ENCODE measurements around the gene ZMIZ1. TPM values are rescaled to one million over a fixed set of nuclear protein-coding genes. Genes with fewer than 3 reads are reported as not detected.

The ZMIZ1 gene
- total RNA-seq, 4 donors from 2014 or later: 65.5 to 88.2 (median 69.3) TPM

DNA sequence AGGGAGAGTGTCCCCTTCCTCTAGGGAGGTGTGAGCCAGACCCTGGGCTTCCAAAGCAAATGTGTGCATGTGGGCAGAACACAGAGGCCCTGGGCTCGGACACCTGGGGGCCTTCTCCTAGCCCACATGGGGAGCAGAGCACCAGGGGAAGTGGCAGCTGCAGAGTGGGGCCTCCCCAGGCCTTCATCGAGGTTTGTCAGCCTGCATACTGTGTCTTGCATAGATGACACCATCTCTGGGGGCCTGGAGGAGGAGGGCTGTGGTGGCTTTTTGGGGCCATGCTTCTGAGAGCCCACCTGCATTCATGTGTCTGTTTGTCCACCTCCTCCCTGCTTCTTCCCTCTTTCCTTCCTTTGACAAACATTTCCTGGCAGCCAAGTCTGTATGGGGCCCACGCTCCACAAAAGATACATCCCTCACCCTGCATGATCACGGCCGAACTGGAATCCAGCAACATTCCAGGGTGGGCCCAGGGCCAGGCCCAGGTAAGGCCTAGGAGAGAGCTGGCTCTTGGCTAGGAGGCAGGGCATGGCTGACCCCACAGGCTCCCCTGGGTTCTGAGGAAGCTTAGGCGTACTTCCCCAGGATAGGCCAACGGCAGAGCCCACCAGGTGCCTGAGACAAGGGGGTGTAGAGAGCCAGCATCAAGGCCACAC, 79.2 kb downstream of the ZMIZ1 start:
- Histone ChIP-seq H3K27me3 (no peaks in the 10 kb centered on the region), H3K4me3 (no peak overlapping the region), H3K4me1 (peaks cover 22 to 100% (median 94%) of the 10 kb centered on the region in 4 donors), H3K27ac (peak overlapping the region; percentile 77 to 97 (median 86)), H3K9me3 (no peaks in the 10 kb centered on the region), H3K36me3 (peaks cover 0 to 11% (median 0%) of the 10 kb centered on the region in 3 donors)
- WGBS, 2 donors: 59 to 63% methylated on average over 5 to 7 of the region's 7 CpGs
- no peak for DNase-seq (ENCODE audit: low spot score in 2 of 2)
- no peak for TF ChIP-seq POLR2A (IDR thresholded peaks at IDR 0.05)
- TF ChIP-seq, protein P1, sequence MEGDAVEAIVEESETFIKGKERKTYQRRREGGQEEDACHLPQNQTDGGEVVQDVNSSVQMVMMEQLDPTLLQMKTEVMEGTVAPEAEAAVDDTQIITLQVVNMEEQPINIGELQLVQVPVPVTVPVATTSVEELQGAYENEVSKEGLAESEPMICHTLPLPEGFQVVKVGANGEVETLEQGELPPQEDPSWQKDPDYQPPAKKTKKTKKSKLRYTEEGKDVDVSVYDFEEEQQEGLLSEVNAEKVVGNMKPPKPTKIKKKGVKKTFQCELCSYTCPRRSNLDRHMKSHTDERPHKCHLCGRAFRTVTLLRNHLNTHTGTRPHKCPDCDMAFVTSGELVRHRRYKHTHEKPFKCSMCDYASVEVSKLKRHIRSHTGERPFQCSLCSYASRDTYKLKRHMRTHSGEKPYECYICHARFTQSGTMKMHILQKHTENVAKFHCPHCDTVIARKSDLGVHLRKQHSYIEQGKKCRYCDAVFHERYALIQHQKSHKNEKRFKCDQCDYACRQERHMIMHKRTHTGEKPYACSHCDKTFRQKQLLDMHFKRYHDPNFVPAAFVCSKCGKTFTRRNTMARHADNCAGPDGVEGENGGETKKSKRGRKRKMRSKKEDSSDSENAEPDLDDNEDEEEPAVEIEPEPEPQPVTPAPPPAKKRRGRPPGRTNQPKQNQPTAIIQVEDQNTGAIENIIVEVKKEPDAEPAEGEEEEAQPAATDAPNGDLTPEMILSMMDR (IDR thresholded peaks at IDR 0.05): no peak

DNA sequence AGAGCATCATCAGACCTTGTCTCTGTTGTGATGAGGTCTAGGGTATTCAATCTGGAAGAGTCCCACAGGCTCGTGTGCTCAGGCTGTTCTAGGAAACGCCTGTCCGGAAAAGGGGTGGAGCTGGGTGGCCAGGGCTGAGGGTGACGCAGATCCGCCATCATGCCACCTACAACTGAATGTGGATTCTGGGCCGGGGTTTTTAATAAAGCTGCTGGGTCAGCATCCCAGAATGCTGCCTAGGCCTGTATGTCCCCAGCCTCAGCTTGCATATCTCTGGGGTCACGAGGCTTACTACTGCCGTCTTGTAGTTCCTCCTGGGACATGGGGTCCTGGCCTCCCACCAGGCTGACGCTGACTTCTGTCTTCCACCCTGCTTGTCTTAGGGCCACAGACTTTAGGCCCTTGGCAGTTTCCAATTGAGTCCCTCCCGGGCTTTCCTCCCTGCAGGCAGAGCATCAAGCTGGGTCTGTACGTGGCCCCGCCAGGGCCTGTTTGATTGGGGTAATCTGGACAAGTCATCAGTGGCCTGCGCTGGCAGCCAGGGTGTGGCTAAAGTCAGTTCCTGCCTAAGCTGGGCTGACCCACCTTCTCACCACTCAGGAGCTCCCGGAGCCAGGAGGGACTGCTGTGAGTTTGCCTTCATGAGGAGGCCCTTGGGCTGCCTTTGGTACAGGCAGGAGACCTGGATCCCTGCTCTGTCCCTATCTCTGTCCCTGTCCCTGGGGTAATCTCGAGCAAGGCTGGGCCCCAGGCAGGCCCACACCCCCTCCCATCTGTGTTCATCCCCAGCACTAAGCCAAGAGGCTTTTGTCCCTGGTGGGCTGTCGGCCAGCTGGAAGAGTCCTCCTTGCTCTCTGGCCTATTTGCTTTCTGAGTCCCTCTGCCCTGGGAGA, 79.9 kb downstream of the ZMIZ1 start:
- WGBS, 2 donors: 56 to 57% methylated on average over 14 to 16 of the region's 16 CpGs
- Histone ChIP-seq H3K27me3 (no peaks in the 10 kb centered on the region), H3K27ac (peak overlapping the region; percentile 77 to 97 (median 86)), H3K4me1 (peaks cover 22 to 100% (median 98%) of the 10 kb centered on the region in 4 donors), H3K4me3 (no peak overlapping the region), H3K9me3 (no peaks in the 10 kb centered on the region), H3K36me3 (peaks cover 0 to 3% (median 0%) of the 10 kb centered on the region in 3 donors)
- TF ChIP-seq, protein P1 (IDR thresholded peaks at IDR 0.05): no peak
- peak; percentile 75 to 77 for TF ChIP-seq EP300 (IDR thresholded peaks at IDR 0.05)
- no peak for TF ChIP-seq POLR2A (IDR thresholded peaks at IDR 0.05)
- DNase-seq (ENCODE audit: low spot score in 2 of 2): peak; percentile 37 to 67

DNA sequence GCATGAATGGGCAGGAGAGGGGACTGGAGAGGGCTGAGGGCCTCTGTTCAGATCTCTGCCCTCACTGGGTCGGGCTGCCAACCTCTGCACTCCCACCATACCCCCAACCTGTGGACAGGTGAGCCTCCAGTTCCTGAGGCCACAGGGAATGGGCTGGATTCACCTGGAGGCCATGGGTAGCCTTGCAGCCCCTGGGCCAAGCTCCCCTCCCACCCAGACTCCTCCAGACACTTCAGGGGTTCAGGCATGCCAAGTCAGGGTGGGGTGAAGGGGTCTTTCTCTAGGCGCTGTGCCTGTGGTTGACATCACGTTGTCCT, 80.5 kb downstream of the ZMIZ1 start:
- TF ChIP-seq EP300 (IDR thresholded peaks at IDR 0.05): no peak
- TF ChIP-seq, protein P1 (IDR thresholded peaks at IDR 0.05): peak in 1 of 5 experiments; percentile 22
- peak overlapping the region; percentile 77 to 97 (median 86) for H3K27ac ChIP-seq
- H3K9me3 ChIP-seq: no peaks in the 10 kb centered on the region
- peaks cover 22 to 100% (median 99%) of the 10 kb centered on the region in 4 donors for H3K4me1 ChIP-seq
- H3K27me3 ChIP-seq: no peaks in the 10 kb centered on the region
- no peak overlapping the region for H3K4me3 ChIP-seq
- WGBS, 2 donors: 40 to 50% methylated on average over 2 to 3 of the region's 3 CpGs
- DNase-seq (ENCODE audit: low spot score in 2 of 2): no peak
- no peaks in the 10 kb centered on the region for H3K36me3 ChIP-seq

DNA sequence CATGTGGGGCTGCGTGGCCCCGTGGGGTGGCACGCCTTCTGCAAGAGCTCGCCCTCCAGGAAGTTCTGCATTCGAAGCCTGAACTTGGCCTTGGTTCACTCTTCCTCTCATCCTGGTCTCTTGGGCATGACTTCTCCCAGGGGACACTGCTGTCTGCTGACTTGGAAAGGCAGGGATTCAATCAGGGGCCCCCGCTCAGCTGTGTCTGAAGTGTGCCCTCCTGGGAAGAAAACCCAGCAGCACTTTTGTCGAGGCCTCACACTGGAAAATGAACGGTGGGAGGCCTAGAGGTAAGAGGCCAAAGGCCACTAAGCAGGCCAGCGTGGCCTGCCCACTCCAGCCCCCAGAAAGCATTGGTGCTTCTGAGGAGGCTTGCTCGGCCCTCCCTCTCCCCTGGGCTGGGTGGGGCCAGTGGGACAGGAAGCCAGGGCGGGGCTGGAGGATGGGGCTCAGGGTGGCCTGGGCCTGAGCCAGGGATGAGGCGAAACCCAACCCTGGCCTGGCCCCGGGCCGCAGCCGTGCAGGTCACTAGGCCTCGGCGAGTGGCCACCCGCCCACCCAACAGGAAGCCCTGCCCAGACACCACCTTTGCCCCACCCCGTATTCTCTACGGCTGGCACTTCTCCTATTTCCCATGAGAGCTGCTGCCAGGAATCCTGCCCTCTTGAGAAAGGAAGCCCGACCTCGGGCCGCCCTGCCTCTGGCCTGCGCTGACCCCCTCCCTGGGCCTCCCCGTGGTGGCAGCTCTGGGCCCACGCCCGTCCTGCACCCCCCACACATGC, 81.1 kb downstream of the ZMIZ1 start:
- H3K4me1 ChIP-seq: peaks cover 22 to 100% (median 99%) of the 10 kb centered on the region in 4 donors

More for the DNA sequence above, 81.1 kb downstream of the ZMIZ1 start:
- peak; percentile 67 for DNase-seq (ENCODE audit: low spot score in 2 of 2)
- WGBS, 2 donors: 16 to 29% methylated on average over 16 to 25 of the region's 27 CpGs
- TF ChIP-seq POLR2A (IDR thresholded peaks at IDR 0.05) (no peak), EP300 (IDR thresholded peaks at IDR 0.05) (peak in 1 of 2 donors; percentile 66)
- TF ChIP-seq, protein P1 (IDR thresholded peaks at IDR 0.05): no peak
- Histone ChIP-seq H3K27ac (peak overlapping the region; percentile 77 to 97 (median 86)), H3K27me3 (no peaks in the 10 kb centered on the region), H3K9me3 (no peaks in the 10 kb centered on the region), H3K4me3 (no peak overlapping the region), H3K36me3 (no peaks in the 10 kb centered on the region)
